Stimulated activated CD8-positive, alpha-beta memory T cell treated with anti-CD3 and anti-CD28 coated beads, Interleukin-12 subunit alpha, Interleukin-12 subunit beta, amount 100 ng/mL, for 24 hours (primary cell): ENCODE data around the gene FBXO33.

Experiments used
- DNase-seq: peaks from one replicate; pipeline ENCODE4 v3.0.0-alpha.2; 2020; ENCODE audit errors: extremely low read depth

The FBXO33 gene

DNA sequence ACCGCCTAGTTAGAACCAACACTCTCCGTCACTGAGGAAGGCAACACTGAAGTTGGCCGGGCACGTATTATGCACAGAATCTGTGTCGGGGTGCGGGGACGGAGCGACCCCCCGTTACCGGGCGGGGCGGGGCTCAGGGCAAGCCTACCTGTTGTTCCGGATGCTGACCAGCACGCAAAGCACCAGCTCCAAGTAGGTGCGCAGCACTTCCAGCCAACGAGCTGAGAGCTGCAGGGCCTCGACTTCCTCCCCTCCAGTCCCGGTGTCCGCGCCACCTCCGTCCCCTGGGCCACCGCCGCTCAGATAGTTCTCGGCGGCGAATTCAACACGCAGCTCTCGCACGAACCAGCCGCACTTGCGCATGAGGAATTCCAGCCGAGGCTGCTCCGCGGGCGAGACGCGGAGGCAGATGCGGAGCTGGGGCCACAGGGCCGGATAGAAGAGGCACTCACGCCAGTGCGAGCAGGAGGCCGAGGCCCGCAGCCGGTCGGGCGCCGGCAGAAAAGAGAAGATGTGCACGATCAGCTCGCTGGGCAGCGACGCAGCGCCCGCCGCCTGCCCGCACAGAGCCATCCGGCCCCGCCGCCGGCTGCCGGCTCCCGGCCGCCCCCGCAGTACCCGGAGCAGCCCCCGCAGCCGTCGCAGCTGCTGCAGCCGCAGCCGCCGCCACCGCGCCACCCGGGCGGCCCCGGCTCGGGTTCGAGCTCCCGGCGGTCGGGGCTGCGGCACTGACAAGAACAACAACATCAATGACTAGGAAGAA lies 636 bp downstream of the FBXO33 start:
- peak; percentile 8 for DNase-seq

DNA sequence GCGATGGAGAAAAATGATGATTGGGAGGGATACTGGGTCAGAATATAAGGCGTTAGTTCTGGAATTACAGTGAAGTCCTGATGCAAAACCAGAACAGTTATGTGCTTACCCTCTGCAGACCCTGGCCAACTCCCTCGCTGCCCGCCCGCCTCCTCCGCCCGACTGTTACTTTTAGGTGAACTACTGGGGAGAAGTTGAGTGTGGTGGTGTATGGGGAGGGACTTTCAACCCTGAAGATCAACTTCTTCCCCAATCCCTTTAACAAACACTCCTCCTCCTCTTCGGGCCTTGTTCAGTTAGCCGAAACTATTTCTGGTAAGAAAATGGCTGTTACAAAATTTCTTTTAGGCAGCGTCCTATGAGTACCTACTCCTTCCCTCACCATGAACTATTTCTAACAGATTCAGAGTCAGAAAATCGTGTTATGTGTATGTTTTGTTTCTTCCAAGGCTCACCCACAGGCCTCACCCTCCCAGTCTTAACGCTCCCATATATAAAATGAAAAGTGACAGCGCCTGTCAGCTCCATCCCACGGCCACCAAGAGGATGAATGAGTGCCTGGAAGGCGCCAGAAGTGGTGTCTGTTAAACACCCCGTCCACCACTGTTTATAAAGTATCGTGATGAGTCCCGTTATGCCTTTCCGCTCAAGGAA lies 1.3 kb downstream of the FBXO33 start:
- DNase-seq: no peak

DNA sequence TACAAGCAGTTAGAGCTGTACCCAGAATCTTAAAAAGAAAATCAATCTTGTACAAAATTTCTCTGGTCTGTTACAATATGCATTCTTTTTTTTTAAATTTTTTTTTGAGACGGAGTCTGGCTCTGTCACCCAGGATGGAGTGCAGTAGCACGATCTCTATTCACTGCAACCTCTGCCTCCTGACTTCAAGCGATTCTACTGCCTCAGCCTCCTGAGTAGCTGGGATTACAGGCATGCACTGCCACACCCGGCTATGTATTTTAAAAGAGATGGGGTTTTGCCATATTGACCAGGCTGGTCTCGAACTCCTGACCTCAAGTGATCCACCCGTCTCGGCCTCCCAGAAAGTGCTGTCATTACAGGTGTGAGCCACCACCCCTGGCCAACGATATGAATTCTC lies 4.1 kb downstream of the FBXO33 start:
- DNase-seq: no peak

DNA sequence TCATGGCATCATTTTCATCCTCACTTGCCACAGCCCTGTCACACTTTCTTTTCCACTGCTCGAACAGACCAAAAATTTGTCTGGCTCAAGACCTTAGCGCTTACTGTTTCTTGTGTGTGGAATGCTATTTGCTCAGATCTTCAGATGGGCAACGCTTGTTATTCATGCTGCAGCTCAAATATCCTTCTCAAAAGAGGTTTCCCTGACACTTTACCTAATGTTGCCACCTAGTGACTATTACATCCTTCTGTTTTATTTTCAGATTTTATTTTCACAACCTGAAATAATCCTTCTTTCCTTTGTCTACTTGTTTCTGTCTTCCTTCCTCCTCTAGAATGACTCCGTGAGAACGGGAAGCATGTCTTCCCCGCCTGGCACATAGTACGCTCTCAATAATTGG lies 5.6 kb downstream of the FBXO33 start:
- DNase-seq: no peak

DNA sequence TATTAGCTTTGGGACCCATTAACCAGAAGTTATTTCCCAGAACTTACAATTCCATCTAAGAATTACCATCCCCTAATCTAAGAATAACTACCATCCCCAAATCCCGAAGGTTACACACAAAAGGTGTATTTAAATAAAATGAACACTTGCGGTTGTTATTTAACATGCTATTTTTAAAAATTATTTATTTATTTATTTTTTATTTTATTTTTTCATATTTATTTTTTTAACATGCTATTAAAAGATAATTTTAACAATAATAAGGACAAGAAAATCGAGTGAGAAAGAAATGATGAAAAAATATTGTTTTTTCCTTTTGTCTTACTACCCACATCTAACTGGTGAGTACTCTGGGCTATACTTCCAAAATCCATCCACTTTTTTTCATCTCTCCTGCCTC lies 6.3 kb downstream of the FBXO33 start:
- no peak for DNase-seq

DNA sequence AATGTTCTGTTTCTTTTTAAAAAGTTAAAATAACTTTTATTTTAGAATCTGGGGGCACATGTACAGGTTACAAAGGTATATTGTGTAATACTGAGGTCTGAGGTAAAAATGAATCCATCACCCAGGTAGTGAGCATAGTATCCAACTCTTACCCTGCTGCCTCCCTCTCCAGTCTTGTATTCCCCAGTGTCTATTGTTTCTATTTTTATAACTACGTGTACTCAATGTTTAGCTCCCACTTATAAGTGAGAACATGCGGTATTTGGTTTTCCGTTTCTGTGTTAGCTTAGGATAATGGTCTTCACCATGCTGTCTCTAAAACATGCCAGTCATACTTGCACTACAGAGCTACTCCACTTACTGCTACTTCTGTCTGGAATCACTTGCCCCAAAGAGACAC lies 8.4 kb downstream of the FBXO33 start:
- DNase-seq: no peak

DNA sequence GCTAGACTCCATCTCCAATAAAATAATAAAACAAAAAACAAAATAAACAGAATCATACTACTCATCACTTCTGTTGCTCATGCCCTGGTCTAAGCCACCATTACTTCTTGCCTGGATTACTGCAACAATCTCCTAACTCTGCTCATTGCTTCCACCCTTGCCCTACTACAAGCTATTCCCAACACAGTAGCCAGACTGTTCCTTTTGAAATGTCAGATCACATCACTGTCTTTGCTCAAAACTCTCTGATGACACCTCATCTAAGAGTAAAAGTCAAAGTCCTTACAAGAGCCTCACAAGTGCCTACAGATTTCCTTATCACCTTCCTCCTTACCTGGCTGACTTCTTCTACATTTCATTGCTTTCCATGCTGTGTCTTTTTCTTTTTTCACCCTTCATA lies 10.0 kb downstream of the FBXO33 start:
- no peak for DNase-seq

DNA sequence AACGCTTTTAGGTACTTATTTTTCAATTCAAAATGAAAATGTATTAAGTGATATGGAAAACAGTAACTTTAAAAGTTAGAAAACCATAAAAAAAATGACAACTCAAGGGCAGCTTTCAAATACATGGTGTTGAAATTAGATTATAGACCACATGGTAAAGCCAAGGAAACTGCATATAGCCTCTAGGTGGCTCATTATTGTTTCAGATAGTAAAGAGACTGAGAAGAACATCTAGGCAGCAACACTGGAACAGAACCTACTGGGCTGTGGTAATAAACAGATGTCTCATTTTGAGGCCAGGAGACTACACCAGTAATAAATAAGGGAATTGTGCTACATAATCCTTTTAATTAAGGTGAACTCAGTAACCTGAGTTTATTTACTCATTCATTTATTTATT lies 13.0 kb downstream of the FBXO33 start:
- DNase-seq: no peak

DNA sequence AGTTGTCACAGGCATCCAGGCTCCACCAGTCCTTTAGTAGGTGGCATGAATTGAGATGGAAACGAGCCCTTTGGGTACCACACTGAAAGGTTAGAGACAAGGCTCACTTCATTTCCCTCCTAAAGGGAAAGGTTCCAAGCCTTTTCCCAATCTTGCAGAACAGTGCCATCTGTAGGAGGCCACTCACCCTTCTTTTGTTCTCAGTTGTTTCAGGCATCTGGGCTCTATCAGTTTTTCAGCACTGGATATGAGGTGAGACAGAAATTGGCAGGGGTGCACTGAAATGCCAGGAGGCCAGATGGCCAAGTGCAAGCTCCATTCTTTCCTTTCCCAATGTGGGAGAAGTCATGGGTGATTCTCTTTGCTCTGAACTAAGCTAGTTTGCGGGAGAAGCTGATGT lies 15.2 kb downstream of the FBXO33 start:
- DNase-seq: no peak

DNA sequence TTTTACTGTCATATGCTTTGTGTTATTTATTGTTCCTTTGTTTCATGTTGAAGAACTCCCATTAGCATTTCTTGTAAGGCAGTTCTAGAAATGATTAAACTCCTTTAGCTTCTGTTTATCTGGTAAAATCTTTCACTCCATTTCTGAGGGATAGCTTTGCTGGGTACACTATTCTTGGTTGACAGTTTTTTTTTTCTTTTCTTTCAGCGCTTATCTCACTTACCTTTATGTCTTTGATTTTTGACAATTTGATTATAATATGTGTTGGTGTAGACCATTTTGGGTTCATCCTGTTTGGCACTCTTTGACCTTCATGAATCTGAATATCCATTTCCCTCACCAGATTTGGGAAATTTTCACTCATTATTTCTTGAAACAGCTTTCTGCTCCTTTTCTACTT lies 16.2 kb downstream of the FBXO33 start:
- DNase-seq: no peak

DNA sequence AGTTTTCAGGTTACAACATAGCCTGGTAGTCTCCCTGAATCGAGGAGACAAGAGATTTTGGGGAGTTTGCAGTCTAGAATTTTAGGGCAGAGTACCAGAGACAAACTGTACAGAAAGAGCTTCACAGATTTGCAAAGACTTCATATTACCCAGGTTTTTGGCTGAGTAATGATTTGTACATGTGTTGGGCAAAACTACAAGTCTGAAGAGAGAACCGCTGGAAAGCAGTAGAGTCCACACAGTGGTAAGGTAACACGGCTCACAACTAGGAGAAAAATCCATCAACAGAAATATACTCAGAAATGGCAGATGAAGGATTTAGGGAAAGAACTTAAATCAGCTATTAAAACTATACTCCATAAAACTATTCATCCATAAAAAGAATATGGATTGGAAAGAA lies 25.7 kb downstream of the FBXO33 start:
- no peak for DNase-seq

DNA sequence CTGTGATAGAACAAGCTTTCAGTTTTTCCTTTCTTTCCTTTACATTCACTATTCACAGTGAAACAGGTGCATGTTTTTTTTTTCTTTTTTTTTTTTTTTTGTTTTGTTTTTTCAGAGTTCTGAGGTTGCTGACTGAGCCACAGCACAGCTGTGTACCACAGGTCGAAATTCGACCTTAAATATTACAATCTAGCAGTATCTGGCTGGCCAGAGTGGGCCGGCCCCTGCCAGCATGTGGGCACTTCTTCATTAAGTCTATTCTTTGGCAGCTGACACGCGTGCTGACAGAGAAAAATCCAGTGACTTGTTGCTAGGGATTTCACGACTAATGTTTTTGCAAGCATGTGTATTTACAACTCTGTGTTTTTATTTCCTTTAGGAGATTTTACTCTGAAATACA lies 33.9 kb downstream of the FBXO33 start:
- DNase-seq: no peak

DNA sequence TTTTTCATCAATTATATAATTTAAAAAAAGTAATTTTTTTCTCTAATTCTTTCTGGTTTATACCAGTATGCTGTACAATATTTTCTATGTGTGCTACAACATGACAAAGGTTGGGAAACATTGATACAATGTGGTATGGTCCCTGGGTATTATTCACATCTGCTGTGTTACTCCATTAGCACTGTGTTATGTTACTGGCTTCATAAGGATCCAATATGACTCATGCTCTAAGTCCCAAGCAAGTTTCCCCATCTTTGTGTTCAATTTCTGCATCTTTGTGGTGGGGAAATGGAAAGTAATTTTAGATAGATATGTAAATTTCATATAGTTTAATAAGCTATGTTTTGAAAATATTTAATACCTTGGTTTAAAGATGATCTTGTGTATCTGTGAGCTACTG lies 35.8 kb downstream of the FBXO33 start:
- no peak for DNase-seq

DNA sequence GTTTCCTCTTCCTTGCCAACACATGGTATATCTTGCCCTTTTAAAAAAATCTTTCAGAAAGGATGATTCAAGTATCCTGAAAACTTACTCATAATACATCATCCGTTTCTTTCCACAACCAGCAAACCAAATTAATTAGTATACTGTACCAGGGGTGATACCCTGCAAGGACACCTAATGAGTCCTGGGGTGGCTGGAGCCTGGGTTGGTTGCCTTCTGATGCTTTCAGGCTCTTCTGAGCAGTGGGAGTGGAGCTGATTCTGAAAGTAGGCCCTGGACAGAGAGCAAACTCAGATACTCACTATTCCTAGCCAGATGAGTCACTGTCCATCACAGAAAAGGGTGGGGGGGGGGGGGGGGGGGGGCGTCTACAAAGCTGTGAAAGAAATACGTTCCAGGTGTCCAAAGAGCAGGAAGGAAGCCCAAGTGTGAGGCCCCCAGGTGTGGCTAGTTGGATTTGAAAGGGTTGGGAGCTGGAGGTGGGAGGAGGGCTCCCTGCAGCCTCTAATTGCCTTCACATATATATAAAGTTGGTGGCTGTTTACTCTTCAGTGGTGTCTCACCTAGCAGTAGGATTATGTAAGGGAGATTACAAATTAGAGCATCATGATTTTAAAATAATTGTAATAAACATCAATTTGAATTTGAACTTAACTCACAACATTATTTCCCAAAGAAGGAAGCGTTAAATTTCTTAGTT lies 36.5 kb downstream of the FBXO33 start:
- no peak for DNase-seq

DNA sequence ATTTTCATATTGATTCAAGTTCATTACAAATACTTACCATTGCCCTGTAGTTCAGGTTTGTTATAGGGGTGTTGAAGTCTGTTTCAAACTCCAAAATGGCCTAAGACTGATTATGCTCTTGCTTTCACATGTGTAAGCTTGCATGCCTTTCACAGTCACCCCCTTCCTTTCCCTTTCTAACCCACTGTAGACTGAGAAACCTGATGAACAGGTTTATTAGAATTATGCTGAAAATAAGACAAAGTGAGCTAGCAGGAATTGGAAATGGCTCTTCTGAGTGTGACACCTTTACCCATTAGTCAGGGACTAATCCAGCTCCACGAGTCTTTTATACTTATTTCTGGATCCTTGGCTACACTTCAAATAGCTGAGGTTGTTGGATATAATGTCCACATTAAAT lies 38.9 kb downstream of the FBXO33 start:
- DNase-seq: no peak

DNA sequence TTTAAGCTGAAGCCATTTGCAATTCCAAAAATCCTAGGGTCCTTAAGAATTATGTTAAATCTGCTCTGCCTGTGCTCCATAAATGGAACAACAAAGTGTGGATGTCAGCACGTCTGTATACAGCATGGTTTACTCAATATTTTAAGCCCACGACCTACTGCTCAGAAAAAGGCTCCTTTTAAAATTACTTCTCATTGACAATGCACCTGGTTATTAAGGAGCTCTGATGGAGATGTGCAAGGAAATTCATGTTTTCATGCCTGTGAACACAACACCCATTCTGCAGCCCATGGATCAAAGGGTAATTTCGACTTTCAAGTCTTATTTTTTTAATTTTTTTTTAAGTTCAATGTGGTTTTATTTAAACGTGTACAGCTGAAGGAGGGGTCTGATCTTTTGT lies 48.1 kb downstream of the FBXO33 start:
- no peak for DNase-seq

DNA sequence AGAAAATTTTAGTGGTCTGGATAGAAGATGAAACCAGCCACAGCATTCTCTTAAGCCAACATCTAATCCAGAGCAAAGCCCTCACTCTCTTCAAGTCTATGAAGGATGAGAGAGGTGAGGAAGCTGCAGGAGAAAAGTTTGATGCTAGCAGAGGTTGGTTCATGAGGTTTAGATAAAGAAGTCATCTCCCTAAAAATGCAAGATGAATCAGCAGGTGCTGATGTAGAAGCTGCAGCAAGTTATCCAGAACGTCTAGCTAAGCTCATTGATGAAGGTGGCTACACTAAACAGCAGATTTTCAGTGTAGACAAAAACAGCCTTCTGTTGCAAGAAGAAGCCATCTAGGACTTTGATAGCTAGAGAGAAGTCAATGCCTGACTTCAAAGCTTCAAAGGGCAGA lies 48.5 kb downstream of the FBXO33 start:
- DNase-seq: no peak

DNA sequence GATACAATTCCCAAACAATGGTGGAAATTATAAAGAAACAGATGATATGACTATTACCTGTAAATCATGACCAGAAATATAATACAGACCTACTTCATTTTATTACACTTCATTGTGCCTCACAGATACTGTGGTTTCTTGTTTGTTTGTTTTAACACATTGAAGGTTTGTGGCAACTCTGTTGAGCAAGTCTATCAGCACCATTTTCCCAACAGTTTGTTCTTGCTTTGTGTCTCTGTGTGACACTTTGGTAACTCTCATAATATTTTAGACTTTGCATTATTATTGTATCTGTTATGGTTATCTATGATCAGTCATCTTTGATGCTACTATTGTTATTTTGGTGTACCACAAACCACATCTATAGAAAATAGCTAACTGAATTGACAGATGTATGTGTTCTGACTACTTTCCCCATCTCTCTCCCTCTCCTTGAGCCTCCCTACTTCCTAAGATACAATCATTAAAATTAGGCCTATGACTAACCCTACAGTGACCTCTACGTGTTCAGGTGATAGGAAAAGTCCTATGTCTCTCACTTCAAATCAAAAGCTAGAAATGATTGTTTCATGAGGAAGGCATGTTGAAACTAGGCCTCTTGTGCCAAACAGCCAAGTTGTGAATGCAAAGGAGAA lies 49.1 kb downstream of the FBXO33 start:
- DNase-seq: no peak

DNA sequence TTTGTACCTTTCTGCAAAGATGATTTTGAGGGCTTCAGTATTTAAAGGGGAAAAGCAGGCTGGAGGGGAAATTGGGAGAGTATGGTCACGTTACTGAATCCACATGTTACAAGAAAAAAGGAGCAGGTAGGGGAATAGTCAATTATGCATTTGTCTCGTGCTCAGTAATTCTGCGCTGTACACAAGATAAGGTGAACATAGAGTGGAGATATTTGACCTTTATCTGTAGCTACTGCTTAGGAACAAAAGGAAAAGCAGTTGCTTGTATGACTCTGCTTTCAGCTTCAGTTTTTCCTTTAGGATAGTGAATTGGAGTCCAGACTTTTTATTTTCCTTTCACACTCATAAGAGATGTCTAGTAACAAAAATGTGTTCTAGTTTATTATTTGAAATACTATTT lies 49.8 kb downstream of the FBXO33 start:
- DNase-seq: no peak

DNA sequence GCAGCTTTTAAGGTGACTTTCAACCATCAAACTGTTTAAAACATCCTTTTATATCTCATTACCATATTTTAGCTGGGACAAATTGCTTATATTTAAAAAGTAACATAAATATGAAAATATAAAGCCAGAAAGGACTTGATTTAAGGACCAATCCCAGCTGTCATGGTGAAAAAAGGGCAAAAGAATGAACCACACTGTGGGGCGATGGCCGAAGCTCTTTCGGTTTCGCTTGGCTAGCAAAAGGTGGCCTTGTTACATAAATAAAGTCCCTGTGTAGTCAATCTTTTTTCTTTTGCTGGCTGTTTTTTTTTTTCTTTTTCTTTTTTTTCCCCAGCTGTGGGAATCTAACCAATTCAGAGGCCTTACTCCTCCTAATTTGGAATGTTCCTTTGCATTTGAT lies 50.9 kb downstream of the FBXO33 start:
- no peak for DNase-seq

DNA sequence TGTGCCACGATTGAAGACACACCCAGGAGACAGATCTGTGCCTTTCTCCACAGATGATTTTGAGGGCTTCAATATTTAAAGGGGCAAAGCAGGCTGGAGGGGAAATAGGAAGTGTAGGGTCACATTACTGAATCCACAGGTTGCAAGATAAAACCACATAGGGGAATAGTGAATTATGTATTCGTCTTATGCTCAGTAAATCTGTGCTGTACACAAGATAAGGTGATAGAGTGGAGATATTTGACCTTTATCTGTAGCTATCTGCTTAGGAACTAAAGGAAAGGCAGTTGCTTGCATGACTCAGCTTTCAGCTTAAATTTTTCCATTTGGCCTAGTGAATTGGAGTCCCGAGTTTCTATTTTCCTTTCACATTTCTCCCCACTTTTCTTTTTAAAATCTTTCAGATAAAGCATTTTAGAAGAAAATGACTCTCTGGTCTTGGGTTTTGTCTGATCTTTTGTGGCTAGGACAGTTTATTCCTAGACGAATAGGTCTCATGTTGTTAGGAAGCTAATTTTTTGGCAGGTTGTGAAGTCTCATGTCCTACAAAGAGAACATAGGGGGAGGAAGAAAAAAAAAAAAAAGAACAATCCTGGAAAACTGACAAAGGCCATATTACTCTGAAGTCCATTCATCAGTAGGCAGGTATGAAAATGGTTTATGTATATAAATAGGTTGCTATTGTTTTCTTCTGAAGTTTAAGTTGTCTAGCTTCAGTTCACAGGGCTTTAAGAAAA lies 55.4 kb downstream of the FBXO33 start:
- DNase-seq: no peak

DNA sequence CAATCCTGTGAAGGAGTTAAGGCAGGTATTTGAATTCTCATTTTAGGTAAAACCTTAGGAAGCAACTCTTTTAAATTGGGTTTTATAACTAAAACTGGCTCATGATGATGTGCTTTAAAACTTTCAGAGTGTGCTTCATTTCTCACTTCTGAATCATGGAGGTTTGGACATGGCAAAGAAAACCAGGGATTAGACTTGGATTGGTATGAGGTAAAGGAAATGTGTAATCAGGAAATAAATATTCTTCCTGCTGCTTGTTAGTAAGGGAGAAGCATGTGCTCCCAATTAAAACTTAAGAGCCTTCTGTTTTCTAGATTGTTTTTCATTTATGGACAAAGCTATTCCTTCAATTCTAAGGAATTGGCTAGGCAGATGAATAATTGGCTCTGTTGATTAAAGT lies 57.4 kb downstream of the FBXO33 start:
- no peak for DNase-seq
